Colon (tissue), 2 donors: ENCODE data around the gene FREY1.
"Not testable (repeated sequence)": the region's sequence is repeated elsewhere in the genome, so short reads cannot be mapped to it uniquely, and the experiment has no call there.

Source experiments
- FAIRE-seq: peaks from 2 replicates; lab custom pipeline; 2012; peaks lifted over from hg19 to GRCh38; lab: Jason Lieb, UNC
- donor health status: control.
- donor health status: control.

The FREY1 gene

GRCh38 chr11:45913942-45914635 is 7.0 kb upstream of the FREY1 start:
- FAIRE-seq, result no peak

GRCh38 chr11:45913514-45913913 is 6.4 kb upstream of the FREY1 start:
- no peak for FAIRE-seq

GRCh38 chr11:45910623-45911022 is 3.6 kb upstream of the FREY1 start:
- no peak for FAIRE-seq

- no peak for FAIRE-seq
Measured at GRCh38 chr11:45909594-45910475, 2.8 kb upstream of the FREY1 start.

GRCh38 chr11:45907911-45908370 is 870 bp upstream of the FREY1 start:
- no peak for FAIRE-seq

GRCh38 chr11:45906096-45906682 is 882 bp downstream of the FREY1 start:
- no peak for FAIRE-seq

- FAIRE-seq, result not testable (repeated sequence)
Measured at GRCh38 chr11:45905576-45905975, 1.5 kb downstream of the FREY1 start.

GRCh38 chr11:45905095-45905494 is 2.0 kb downstream of the FREY1 start:
- FAIRE-seq, result no peak

GRCh38 chr11:45904309-45904915 is 2.7 kb downstream of the FREY1 start:
- no peak for FAIRE-seq

GRCh38 chr11:45902452-45903380 is 4.4 kb downstream of the FREY1 start:
- no peak for FAIRE-seq

GRCh38 chr11:45901626-45902025 is 5.4 kb downstream of the FREY1 start:
- no peak for FAIRE-seq

- no peak for FAIRE-seq
Measured at GRCh38 chr11:45900916-45901617, 6.0 kb downstream of the FREY1 start.

GRCh38 chr11:45900175-45900800 is 6.8 kb downstream of the FREY1 start:
- not testable (repeated sequence) for FAIRE-seq

GRCh38 chr11:45899448-45900174 is 7.5 kb downstream of the FREY1 start:
- no peak for FAIRE-seq

- FAIRE-seq, result no peak
Measured at GRCh38 chr11:45899086-45899447, 8.0 kb downstream of the FREY1 start.

GRCh38 chr11:45897556-45897955 is 9.5 kb downstream of the FREY1 start:
- no peak for FAIRE-seq

GRCh38 chr11:45896422-45896984 is 10.6 kb downstream of the FREY1 start:
- no peak for FAIRE-seq

- no peak for FAIRE-seq
Measured at GRCh38 chr11:45895553-45896259, 11.4 kb downstream of the FREY1 start.
